HepG2 (cell line): Measurements from ENCODE around the gene CASKIN1.

Experiments used
- MAZ ChIP-seq, 2 experiments: sonication (generic) in 1 of 2; formaldehyde crosslinking in 1 of 2; IDR thresholded peaks; 2 replicates each; pipeline versions ENCODE4 v1.5.0 to v1.6.1; 2012 to 2020; ENCODE audit warnings: low read depth in 2 of 2, mild to moderate bottlenecking in 2 of 2, borderline replicate concordance in 1 of 2, improper control_type of control experiment in 1 of 2, low read length in 1 of 2, missing genetic modification reagents in 1 of 2, moderate library complexity in 1 of 2
- ZFP36 ChIP-seq: fragments of 150-350 bp; IDR thresholded peaks from 2 replicates; pipeline ENCODE4 v1.6.1; 2018; ENCODE audit warnings: borderline replicate concordance, low read length, low read depth; ENCODE audit not compliant: partially characterized antibody
- ZFX ChIP-seq: sonication (generic); formaldehyde crosslinking; IDR thresholded peaks from 2 replicates; pipeline ENCODE4 v1.4.0; 2020; ENCODE audit warnings: mild to moderate bottlenecking, low read depth, missing genetic modification reagents, moderate library complexity

DNA sequence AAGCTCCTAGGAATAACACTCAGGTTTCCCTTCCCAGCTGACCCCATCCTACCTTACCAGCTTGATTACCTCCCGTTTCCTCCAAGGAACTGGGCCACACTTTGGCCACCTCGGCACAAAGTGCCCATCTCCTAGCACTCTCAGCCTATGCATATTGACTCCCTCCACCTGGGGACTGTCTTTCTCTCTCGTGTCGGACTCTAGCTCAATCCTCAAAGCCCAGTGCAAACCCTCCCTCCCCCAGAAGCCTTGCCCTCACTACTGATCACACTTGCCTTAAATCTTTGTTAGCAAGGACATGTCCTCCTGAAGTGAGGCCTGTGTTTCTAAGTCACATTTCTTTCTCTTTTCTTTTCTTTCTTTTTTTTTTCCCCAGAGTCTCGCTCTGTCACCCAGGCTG is 50.6 kb downstream of the CASKIN1 start:
- no peak for TF ChIP-seq MAZ (IDR thresholded peaks at IDR 0.05; ENCODE audit: borderline replicate concordance, low read depth, low read length)
- no peak for TF ChIP-seq MAZ (CRISPR knock-in tag; IDR thresholded peaks at IDR 0.05; ENCODE audit: low read depth)
- no peak for TF ChIP-seq ZFX (CRISPR knock-in tag)
- TF ChIP-seq ZFP36 = no peak
